ENCODE measurements around the gene ANO8. TPM values are rescaled to one million over a fixed set of nuclear protein-coding genes. Genes with fewer than 3 reads are reported as not detected.

The ANO8 gene
- total RNA-seq, 1 donor from 2014 or later, result 19.0 TPM

GRCh38 chr19:17358395-17358794, 23.7 kb upstream of the ANO8 start:
- TF ChIP-seq, protein P1, sequence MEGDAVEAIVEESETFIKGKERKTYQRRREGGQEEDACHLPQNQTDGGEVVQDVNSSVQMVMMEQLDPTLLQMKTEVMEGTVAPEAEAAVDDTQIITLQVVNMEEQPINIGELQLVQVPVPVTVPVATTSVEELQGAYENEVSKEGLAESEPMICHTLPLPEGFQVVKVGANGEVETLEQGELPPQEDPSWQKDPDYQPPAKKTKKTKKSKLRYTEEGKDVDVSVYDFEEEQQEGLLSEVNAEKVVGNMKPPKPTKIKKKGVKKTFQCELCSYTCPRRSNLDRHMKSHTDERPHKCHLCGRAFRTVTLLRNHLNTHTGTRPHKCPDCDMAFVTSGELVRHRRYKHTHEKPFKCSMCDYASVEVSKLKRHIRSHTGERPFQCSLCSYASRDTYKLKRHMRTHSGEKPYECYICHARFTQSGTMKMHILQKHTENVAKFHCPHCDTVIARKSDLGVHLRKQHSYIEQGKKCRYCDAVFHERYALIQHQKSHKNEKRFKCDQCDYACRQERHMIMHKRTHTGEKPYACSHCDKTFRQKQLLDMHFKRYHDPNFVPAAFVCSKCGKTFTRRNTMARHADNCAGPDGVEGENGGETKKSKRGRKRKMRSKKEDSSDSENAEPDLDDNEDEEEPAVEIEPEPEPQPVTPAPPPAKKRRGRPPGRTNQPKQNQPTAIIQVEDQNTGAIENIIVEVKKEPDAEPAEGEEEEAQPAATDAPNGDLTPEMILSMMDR (IDR thresholded peaks at IDR 0.05; ENCODE audit: unreplicated experiment), result no peak
- Mint-ChIP-seq H3K27me3 (ENCODE audit: unreplicated experiment) (peaks cover 9% of the 10 kb centered on the region), H3K4me1 (ENCODE audit: unreplicated experiment) (peaks cover 27% of the 10 kb centered on the region), H3K4me3 (ENCODE audit: unreplicated experiment) (no peak overlapping the region), H3K27ac (ENCODE audit: unreplicated experiment) (no peak overlapping the region), H3K36me3 (ENCODE audit: low read depth, unreplicated experiment) (peaks cover 51% of the 10 kb centered on the region), H3K9me3 (ENCODE audit: unreplicated experiment) (no peaks in the 10 kb centered on the region)
- no peak for DNase-seq (ENCODE audit: low spot score)

- no peak for DNase-seq (ENCODE audit: low spot score)
- no peak overlapping the region for H3K27ac Mint-ChIP-seq (ENCODE audit: unreplicated experiment)
- H3K27me3 Mint-ChIP-seq (ENCODE audit: unreplicated experiment), result peaks cover 15% of the 10 kb centered on the region
- no peak overlapping the region for H3K4me3 Mint-ChIP-seq (ENCODE audit: unreplicated experiment)
- TF ChIP-seq, protein P1 (IDR thresholded peaks at IDR 0.05; ENCODE audit: unreplicated experiment), result no peak
- peaks cover 55% of the 10 kb centered on the region for H3K36me3 Mint-ChIP-seq (ENCODE audit: low read depth, unreplicated experiment)
- no peaks in the 10 kb centered on the region for H3K9me3 Mint-ChIP-seq (ENCODE audit: unreplicated experiment)
- peaks cover 32% of the 10 kb centered on the region for H3K4me1 Mint-ChIP-seq (ENCODE audit: unreplicated experiment)
These were observed 23.1 kb upstream of the ANO8 start for GRCh38 chr19:17357724-17358123.

- TF ChIP-seq, protein P1 (IDR thresholded peaks at IDR 0.05; ENCODE audit: unreplicated experiment), result no peak
- no peak for DNase-seq (ENCODE audit: low spot score)
- Mint-ChIP-seq H3K27me3 (ENCODE audit: unreplicated experiment) (peaks cover 17% of the 10 kb centered on the region), H3K9me3 (ENCODE audit: unreplicated experiment) (no peaks in the 10 kb centered on the region), H3K36me3 (ENCODE audit: low read depth, unreplicated experiment) (peaks cover 52% of the 10 kb centered on the region), H3K27ac (ENCODE audit: unreplicated experiment) (no peak overlapping the region), H3K4me3 (ENCODE audit: unreplicated experiment) (peak overlapping the region; percentile 81), H3K4me1 (ENCODE audit: unreplicated experiment) (peaks cover 30% of the 10 kb centered on the region)
These were observed 22.5 kb upstream of the ANO8 start for GRCh38 chr19:17357078-17357666.

GRCh38 chr19:17353386-17353785, 18.7 kb upstream of the ANO8 start:
- DNase-seq (ENCODE audit: low spot score), result no peak
- peaks cover 39% of the 10 kb centered on the region for H3K36me3 Mint-ChIP-seq (ENCODE audit: low read depth, unreplicated experiment)
- peak overlapping the region; percentile 80 for H3K4me3 Mint-ChIP-seq (ENCODE audit: unreplicated experiment)
- peak overlapping the region; percentile 86 for H3K27ac Mint-ChIP-seq (ENCODE audit: unreplicated experiment)
- H3K4me1 Mint-ChIP-seq (ENCODE audit: unreplicated experiment), result peaks cover 30% of the 10 kb centered on the region
- H3K27me3 Mint-ChIP-seq (ENCODE audit: unreplicated experiment), result peaks cover 27% of the 10 kb centered on the region
- H3K9me3 Mint-ChIP-seq (ENCODE audit: unreplicated experiment), result no peaks in the 10 kb centered on the region
- TF ChIP-seq, protein P1 (IDR thresholded peaks at IDR 0.05; ENCODE audit: unreplicated experiment), result no peak

DNA sequence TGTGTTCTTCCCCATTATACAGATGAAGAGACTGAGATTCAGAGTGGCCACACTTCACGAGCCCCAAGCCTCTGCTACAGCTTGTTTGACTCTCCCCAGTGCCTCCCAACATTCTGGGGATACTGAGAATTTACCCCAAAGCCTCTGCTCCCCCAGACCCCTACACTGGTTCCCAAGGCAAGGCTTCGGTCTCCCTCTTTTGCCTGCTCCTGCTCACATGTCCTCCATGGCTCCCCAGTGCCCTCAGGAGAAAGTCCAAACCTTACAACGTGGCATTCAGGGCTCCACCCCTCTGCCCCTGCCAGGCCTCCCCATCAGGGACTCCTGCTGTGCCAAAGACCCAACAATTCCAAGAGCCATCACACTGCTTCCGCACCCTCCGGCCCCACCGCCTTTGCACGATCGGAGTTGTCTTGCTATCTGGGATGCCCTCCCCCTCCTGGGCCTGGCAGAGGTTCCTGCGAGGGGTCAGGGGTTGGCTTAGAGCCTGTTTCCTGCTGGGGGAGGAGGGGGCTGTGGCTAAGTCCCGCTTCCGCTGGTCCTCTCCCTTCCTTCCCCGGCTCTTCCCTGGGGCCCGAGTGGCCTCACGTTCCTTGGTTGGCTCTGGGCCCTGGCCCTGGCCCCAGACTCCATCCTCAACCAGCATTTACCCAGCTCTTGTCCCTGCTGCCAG, 18.1 kb upstream of the ANO8 start:
- peak overlapping the region; percentile 86 for H3K27ac Mint-ChIP-seq (ENCODE audit: unreplicated experiment)
- peaks cover 28% of the 10 kb centered on the region for H3K27me3 Mint-ChIP-seq (ENCODE audit: unreplicated experiment)
- TF ChIP-seq, protein P1 (IDR thresholded peaks at IDR 0.05; ENCODE audit: unreplicated experiment), result no peak
- H3K4me1 Mint-ChIP-seq (ENCODE audit: unreplicated experiment), result peaks cover 33% of the 10 kb centered on the region
- no peak for DNase-seq (ENCODE audit: low spot score)
- no peaks in the 10 kb centered on the region for H3K9me3 Mint-ChIP-seq (ENCODE audit: unreplicated experiment)
- H3K36me3 Mint-ChIP-seq (ENCODE audit: low read depth, unreplicated experiment), result peaks cover 33% of the 10 kb centered on the region
- H3K4me3 Mint-ChIP-seq (ENCODE audit: unreplicated experiment), result peak overlapping the region; percentile 80

Data from endothelial cell (in vitro differentiated cells).